Measurements from ENCODE around the gene GEMIN2. TPM values are rescaled to one million over a fixed set of nuclear protein-coding genes. Genes with fewer than 3 reads are reported as not detected.

The GEMIN2 gene
- total RNA-seq, 4 donors from 2014 or later: 9.5 to 17.1 (median 15.6) TPM

GRCh38 chr14:39173198-39173597 lies 59.1 kb downstream of the GEMIN2 start:
- no peak for TF ChIP-seq CTCF (IDR thresholded peaks at IDR 0.05)
- no peak for ATAC-seq (ENCODE audit: low FRiP score)
- no peak for DNase-seq (ENCODE audit: low spot score)

DNA sequence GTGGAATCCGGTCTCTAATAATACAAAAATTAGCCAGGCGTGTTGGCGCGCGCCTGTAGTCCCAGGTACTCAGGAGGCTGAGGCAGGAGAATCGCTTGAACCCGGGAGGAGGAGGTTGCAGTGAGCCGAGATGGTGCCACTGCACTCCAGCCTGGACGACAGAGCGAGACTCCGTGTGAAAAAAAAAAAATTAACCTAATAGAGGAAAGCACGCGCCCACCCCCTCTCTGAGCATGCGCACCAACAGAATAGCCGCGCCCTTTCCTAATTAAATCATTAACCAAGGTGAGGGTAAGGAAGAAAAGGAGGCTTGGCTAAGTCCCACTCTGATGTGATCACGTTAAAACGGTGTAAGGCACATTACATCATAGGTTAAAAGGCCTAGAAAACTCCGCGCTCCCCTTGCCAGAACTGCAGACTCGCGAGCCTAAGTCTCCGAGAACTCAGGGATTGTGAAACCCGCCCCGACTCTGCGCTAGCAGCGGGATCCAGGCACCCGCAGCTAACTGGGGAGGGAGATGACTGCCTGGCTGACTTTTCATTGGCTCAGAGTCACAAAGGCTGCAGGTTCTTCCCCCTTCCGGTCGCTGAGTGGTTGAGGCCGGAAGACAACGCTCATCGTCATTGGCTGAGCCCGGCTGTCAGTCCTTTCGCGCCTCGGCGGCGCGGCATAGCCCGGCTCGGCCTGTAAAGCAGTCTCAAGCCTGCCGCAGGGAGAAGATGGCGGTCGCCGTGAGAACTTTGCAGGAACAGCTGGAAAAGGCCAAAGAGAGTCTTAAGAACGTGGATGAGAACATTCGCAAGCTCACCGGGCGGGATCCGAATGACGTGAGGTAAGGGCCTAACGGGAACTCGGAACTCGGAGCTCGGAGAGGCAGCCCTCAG lies 60.7 kb downstream of the GEMIN2 start, which contains the start of gene PNN:
Gene PNN (plus strand): TSS at position 695 of the 885 bp plus-strand sequence. CDS start 26 bp downstream, at position 721.
- peak; percentile 98 for ATAC-seq (ENCODE audit: low FRiP score)
- TF ChIP-seq CTCF (IDR thresholded peaks at IDR 0.05): no peak

DNA sequence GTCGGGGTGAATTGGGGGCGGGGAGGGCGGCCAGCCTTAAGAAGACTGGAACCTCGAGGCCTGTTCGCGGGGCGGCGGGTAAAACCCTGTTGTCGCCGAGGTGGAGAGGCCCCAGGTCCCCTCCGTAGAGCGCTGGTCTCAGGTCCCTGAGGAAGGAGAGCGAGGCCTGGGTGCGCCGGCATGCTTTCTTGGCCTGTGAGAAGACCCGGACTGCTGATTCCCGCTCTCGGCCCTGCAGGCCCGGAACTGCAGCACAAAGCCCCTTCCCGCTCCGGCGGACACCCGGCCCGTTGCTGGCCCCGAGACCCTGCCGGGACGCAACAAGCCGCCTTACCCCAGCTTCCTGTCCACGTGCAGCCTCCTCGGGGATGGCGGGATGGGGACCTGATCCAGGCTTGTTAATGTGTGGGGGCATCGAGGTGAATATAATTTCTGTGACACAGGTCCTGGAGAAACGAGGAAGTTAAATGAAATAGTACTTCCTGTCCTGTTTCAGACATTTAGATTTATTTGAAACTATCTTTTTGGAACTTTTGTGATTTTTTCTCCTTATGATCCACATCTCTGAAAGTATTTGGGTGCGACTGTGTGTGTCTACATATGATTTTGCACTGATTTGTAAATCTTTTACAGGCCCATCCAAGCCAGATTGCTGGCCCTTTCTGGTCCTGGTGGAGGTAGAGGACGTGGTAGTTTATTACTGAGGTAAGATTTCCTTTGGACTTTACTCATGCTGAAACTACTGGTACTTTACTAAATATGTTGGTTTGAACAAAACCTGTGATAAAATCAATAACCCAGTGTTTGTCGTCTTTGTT lies 61.5 kb downstream of the GEMIN2 start:
- ATAC-seq (ENCODE audit: low FRiP score) (peak; percentile 34), DNase-seq (ENCODE audit: low spot score) (peak; percentile 30)
- TF ChIP-seq CTCF (IDR thresholded peaks at IDR 0.05): no peak

More for the DNA sequence above, 60.7 kb downstream of the GEMIN2 start, which contains the start of gene PNN:
- peak; percentile 81 for DNase-seq (ENCODE audit: low spot score)

DNA sequence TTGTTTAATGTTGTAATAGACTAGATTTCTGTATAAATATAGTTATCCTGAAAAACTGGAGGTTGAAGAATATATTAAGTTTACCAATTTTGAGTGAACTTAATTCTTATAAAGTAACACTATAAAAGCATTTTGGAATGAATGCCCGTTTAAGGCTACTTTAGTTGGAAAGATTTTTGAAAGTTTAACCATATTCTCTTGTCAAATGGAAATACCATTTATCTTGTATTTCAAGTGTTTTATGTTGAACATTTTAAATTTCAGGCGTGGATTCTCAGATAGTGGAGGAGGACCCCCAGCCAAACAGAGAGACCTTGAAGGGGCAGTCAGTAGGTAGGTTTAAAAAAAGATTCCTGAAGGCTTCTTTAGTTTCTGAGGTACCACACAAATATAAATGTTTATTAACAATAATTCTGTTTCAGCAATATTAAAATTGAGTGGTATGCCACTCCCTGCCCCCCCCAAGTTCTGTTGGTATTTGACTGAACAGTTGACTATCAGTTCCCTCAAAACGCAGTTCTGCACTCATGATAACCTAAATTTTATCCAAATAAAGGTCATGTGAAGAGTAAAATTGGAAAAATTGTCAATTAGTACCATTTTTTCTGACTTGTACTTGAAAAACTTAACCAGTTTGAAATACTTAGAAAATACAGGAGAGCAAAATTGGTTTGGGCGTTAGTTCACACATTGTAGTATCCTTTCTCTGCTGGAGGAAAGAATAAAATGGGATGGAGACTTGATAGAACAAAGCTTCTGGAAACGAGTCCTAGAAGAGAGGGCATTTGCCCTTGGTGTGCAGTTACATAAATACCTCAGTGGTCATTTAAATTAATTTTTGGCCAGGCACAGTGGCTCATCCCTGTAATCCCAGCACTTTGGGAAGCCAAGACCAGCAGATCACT lies 62.4 kb downstream of the GEMIN2 start:
- DNase-seq (ENCODE audit: low spot score) (no peak), ATAC-seq (ENCODE audit: low FRiP score) (no peak)
- TF ChIP-seq CTCF (IDR thresholded peaks at IDR 0.05): no peak

GRCh38 chr14:39177168-39177545 lies 63.0 kb downstream of the GEMIN2 start:
- ATAC-seq (ENCODE audit: low FRiP score): no peak
- TF ChIP-seq CTCF (IDR thresholded peaks at IDR 0.05): no peak
- DNase-seq (ENCODE audit: low spot score): no peak

GRCh38 chr14:39179042-39179441 lies 64.9 kb downstream of the GEMIN2 start:
- ATAC-seq (ENCODE audit: low FRiP score) (no peak), DNase-seq (ENCODE audit: low spot score) (no peak)
- no peak for TF ChIP-seq CTCF (IDR thresholded peaks at IDR 0.05)
